HEK293 (cell line): ENCODE measurements around the gene JOSD1.

Experiments
- CTCF ChIA-PET: fragments of 350-600 bp; formaldehyde crosslinking; extraction: SDS; loops from one replicate; lab custom pipeline; 2021; ENCODE audit warnings: antibody characterized with exemption; lab: Yijun Ruan, JAX
- POLR2A ChIA-PET: fragments of 300-600 bp; formaldehyde crosslinking; extraction: SDS; loops from one replicate; lab custom pipeline; 2020; ENCODE audit warnings: antibody characterized with exemption, inconsistent platforms; lab: Yijun Ruan, JAX
- H3K27ac ChIP-seq: fragments of 200-500 bp; sonication (Bioruptor generic); 2 replicates; pipeline ENCODE4 v1.5.1; 2014; ENCODE audit warnings: low read depth, low read length, control low read depth, inconsistent platforms; ENCODE audit errors: extremely low read depth
- H3K36me3 ChIP-seq, 2 experiments: fragments of 200-500 bp in 1 of 2; sonication (Bioruptor generic) in 1 of 2; 1 replicate in 1 of 2; 2 replicates in 1 of 2; pipeline ENCODE4 v1.5.1; 2014 to 2017; ENCODE audit warnings: inconsistent platforms in 2 of 2, low read length in 2 of 2; ENCODE audit not compliant: control insufficient read depth in 2 of 2, insufficient read depth in 1 of 2
- H3K4me1 ChIP-seq: fragments of 200-500 bp; sonication (Bioruptor generic); 2 replicates; pipeline ENCODE4 v1.5.1; 2014; ENCODE audit warnings: mild to moderate bottlenecking, low read length, inconsistent platforms; ENCODE audit not compliant: control insufficient read depth, insufficient read depth
- H3K4me3 ChIP-seq: 2 replicates; pipeline ENCODE4 v1.5.1; 2011; ENCODE audit warnings: low read depth, mild to moderate bottlenecking, control low read depth, low read length, moderate library complexity
- H3K9me3 ChIP-seq: fragments of 200-500 bp; sonication (Bioruptor generic); 2 replicates; pipeline ENCODE4 v1.5.1; 2014; ENCODE audit warnings: low read depth, low read length, inconsistent platforms; ENCODE audit not compliant: control insufficient read depth, insufficient read depth
- ATF2 ChIP-seq: fragments of 450-650 bp; formaldehyde crosslinking; IDR thresholded peaks from 2 replicates; pipeline ENCODE4 v1.5.1; 2016; ENCODE audit warnings: missing biosample characterization, missing genetic modification characterization, low read depth
- HIC1 ChIP-seq: fragments of 450-650 bp; formaldehyde crosslinking; IDR thresholded peaks from 2 replicates; pipeline ENCODE4 v1.5.1; 2016; ENCODE audit warnings: missing biosample characterization, missing genetic modification characterization
- KLF16 ChIP-seq: fragments of 450-650 bp; formaldehyde crosslinking; IDR thresholded peaks from 2 replicates; pipeline ENCODE4 v1.5.1; 2017; ENCODE audit warnings: missing biosample characterization, missing genetic modification characterization
- KLF17 ChIP-seq: fragments of 450-650 bp; formaldehyde crosslinking; IDR thresholded peaks from 2 replicates; pipeline ENCODE4 v1.5.1; 2016; ENCODE audit warnings: missing biosample characterization, missing genetic modification characterization
- SP7 ChIP-seq: fragments of 450-650 bp; formaldehyde crosslinking; IDR thresholded peaks from 2 replicates; pipeline ENCODE4 v1.5.1; 2016; ENCODE audit warnings: missing biosample characterization, missing genetic modification characterization
- ZBTB6 ChIP-seq: fragments of 450-650 bp; formaldehyde crosslinking; IDR thresholded peaks from 2 replicates; pipeline ENCODE4 v1.5.1; 2017; ENCODE audit warnings: missing biosample characterization, missing genetic modification characterization
- ZBTB8A ChIP-seq: fragments of 450-650 bp; formaldehyde crosslinking; IDR thresholded peaks from 2 replicates; pipeline ENCODE4 v1.5.1; 2016; ENCODE audit warnings: missing biosample characterization, missing genetic modification characterization
- ZNF10 ChIP-seq: fragments of 450-650 bp; formaldehyde crosslinking; IDR thresholded peaks from 2 replicates; pipeline ENCODE4 v1.5.1; 2017; ENCODE audit warnings: missing biosample characterization, missing genetic modification characterization
- ZNF18 ChIP-seq: fragments of 450-650 bp; formaldehyde crosslinking; IDR thresholded peaks from 2 replicates; pipeline ENCODE4 v1.5.1; 2016; ENCODE audit warnings: missing biosample characterization, missing genetic modification characterization
- ZNF266 ChIP-seq: fragments of 450-650 bp; formaldehyde crosslinking; IDR thresholded peaks from 2 replicates; pipeline ENCODE4 v1.5.1; 2016; ENCODE audit warnings: missing biosample characterization, missing genetic modification characterization, low read depth
- ZNF341 ChIP-seq: fragments of 450-650 bp; formaldehyde crosslinking; IDR thresholded peaks from 2 replicates; pipeline ENCODE4; 2016; ENCODE audit warnings: low read depth, missing biosample characterization, missing genetic modification characterization
- ZNF350 ChIP-seq: fragments of 450-650 bp; formaldehyde crosslinking; IDR thresholded peaks from 2 replicates; pipeline ENCODE4 v1.5.0; 2017; ENCODE audit warnings: missing biosample characterization, mild to moderate bottlenecking, missing genetic modification characterization
- ZNF394 ChIP-seq: fragments of 450-650 bp; formaldehyde crosslinking; IDR thresholded peaks from 2 replicates; pipeline ENCODE4 v1.5.1; 2016; ENCODE audit warnings: missing biosample characterization, missing genetic modification characterization, mild to moderate bottlenecking, moderate library complexity, borderline replicate concordance
- ZNF398 ChIP-seq: fragments of 450-650 bp; formaldehyde crosslinking; IDR thresholded peaks from 2 replicates; pipeline ENCODE4 v1.5.1; 2017; ENCODE audit warnings: missing biosample characterization, missing genetic modification characterization
- ZNF416 ChIP-seq: fragments of 450-650 bp; formaldehyde crosslinking; IDR thresholded peaks from 2 replicates; pipeline ENCODE4 v1.5.1; 2016; ENCODE audit warnings: missing biosample characterization, missing genetic modification characterization
- ZNF423 ChIP-seq: fragments of 450-650 bp; formaldehyde crosslinking; IDR thresholded peaks from 2 replicates; pipeline ENCODE4 v1.5.1; 2016; ENCODE audit warnings: missing biosample characterization, missing genetic modification characterization
- ZNF501 ChIP-seq: fragments of 450-650 bp; formaldehyde crosslinking; IDR thresholded peaks from 2 replicates; pipeline ENCODE4 v1.5.1; 2016; ENCODE audit warnings: missing biosample characterization, missing genetic modification characterization
- ZNF560 ChIP-seq: fragments of 450-650 bp; formaldehyde crosslinking; IDR thresholded peaks from 2 replicates; pipeline ENCODE4 v1.5.1; 2017; ENCODE audit warnings: missing biosample characterization, missing genetic modification characterization, borderline replicate concordance
- ZNF600 ChIP-seq: fragments of 450-650 bp; formaldehyde crosslinking; IDR thresholded peaks from 2 replicates; pipeline ENCODE4 v1.5.1; 2016; ENCODE audit warnings: missing biosample characterization, missing genetic modification characterization
- ZNF610 ChIP-seq: fragments of 450-650 bp; formaldehyde crosslinking; IDR thresholded peaks from 2 replicates; pipeline ENCODE4 v1.5.1; 2016; ENCODE audit warnings: missing biosample characterization, missing genetic modification characterization, borderline replicate concordance
- ZNF654 ChIP-seq: fragments of 450-650 bp; formaldehyde crosslinking; IDR thresholded peaks from 2 replicates; pipeline ENCODE4 v1.5.1; 2016; ENCODE audit warnings: low read depth, missing biosample characterization, missing genetic modification characterization
- ZNF692 ChIP-seq: fragments of 450-650 bp; formaldehyde crosslinking; IDR thresholded peaks from 2 replicates; pipeline ENCODE4 v1.5.1; 2016; ENCODE audit warnings: missing biosample characterization, missing genetic modification characterization
- ZNF701 ChIP-seq: fragments of 450-650 bp; formaldehyde crosslinking; IDR thresholded peaks from 2 replicates; pipeline ENCODE4 v1.5.1; 2016; ENCODE audit warnings: missing biosample characterization, missing genetic modification characterization
- ZNF747 ChIP-seq: fragments of 450-650 bp; formaldehyde crosslinking; IDR thresholded peaks from 2 replicates; pipeline ENCODE4 v1.5.1; 2016; ENCODE audit warnings: missing biosample characterization, missing genetic modification characterization
- ZNF785 ChIP-seq: fragments of 450-650 bp; formaldehyde crosslinking; IDR thresholded peaks from 2 replicates; pipeline ENCODE4 v1.5.1; 2016; ENCODE audit warnings: missing biosample characterization, missing genetic modification characterization
- ZSCAN23 ChIP-seq: fragments of 450-650 bp; formaldehyde crosslinking; IDR thresholded peaks from 2 replicates; pipeline ENCODE4 v1.5.1; 2016; ENCODE audit warnings: missing biosample characterization, missing genetic modification characterization

Gene JOSD1

GRCh38 chr22:38700789-38701628 lies at the start of gene JOSD1:
Gene JOSD1, minus strand, starts transcription at chr22:38700943. Its CDS starts 956 bp downstream, at chr22:38699987.
- Histone ChIP-seq H3K4me1 (peaks cover 7% of the 10 kb centered on the region; the same call in 1 of the 2 replicates), H3K4me3 (peak within 1 kb of the TSS; percentile 76), H3K36me3 (peaks cover 3 to 30% of the 10 kb centered on the region in 2 experiments; a peak in 2 of 3 replicates), H3K9me3 (no peaks in the 10 kb centered on the region), H3K27ac (peak within 1 kb of the TSS; percentile 93)
- ChIA-PET CTCF (no interaction called here), POLR2A (interaction anchor here (8.0 kb wide), 1 partner anchor 19 kb away, joined by 60 read pairs; the partner anchor contains the start of gene TOMM22)
- 0 out of 2 replicates have a peak, but pooled peaks have one; percentile 41 for TF ChIP-seq ZNF416 (tag by site-specific recombination)
- 0 out of 2 replicates have a peak, but pooled peaks have one; percentile 58 for TF ChIP-seq ZNF701 (tag by site-specific recombination)
- TF ChIP-seq ZNF394 (tag by site-specific recombination): peak; percentile 94
- TF ChIP-seq KLF16 (tag by site-specific recombination): peak; percentile 74
- no peak for TF ChIP-seq ZNF747
- TF ChIP-seq ZNF785 (tag by site-specific recombination): peak; percentile 80; the same call in 1 of the 2 replicates
- peak; percentile 66 for TF ChIP-seq ZNF10 (tag by site-specific recombination)
- TF ChIP-seq ZBTB6 (tag by site-specific recombination): no peak
- peak; percentile 98 for TF ChIP-seq ATF2 (tag by site-specific recombination)
- peak; percentile 96 for TF ChIP-seq ZNF692 (tag by site-specific recombination)
- TF ChIP-seq ZSCAN23 (tag by site-specific recombination): peak; percentile 95
- TF ChIP-seq ZBTB8A: peak; percentile 100
- TF ChIP-seq ZNF350 (tag by site-specific recombination): no peak
- peak; percentile 93 for TF ChIP-seq SP7 (tag by site-specific recombination)
- no peak for TF ChIP-seq ZNF654 (tag by site-specific recombination)
- TF ChIP-seq ZNF560 (tag by site-specific recombination): no peak
- TF ChIP-seq ZNF18 (tag by site-specific recombination): no peak
- peak; percentile 99 for TF ChIP-seq KLF17
- peak; percentile 79 for TF ChIP-seq ZNF341 (tag by site-specific recombination)
- peak; percentile 64; the same call in 1 of the 2 replicates for TF ChIP-seq ZNF600 (tag by site-specific recombination)
- TF ChIP-seq ZNF398 (tag by site-specific recombination): peak; percentile 52
- peak; percentile 71 for TF ChIP-seq HIC1
- peak; percentile 90 for TF ChIP-seq ZNF501 (tag by site-specific recombination)
- TF ChIP-seq ZNF610: peak; percentile 96
- TF ChIP-seq ZNF266: no peak
- no peak for TF ChIP-seq ZNF423 (tag by site-specific recombination)
